Measurements from ENCODE around the gene C3orf33.
A peak's percentile ranks its signal among the peaks of the same experiment; 100 is the strongest.

Gene C3orf33

GRCh38 chr3:155772801-155773200, 33.3 kb downstream of the C3orf33 start:
- no peak overlapping the region for H3K4me3 ChIP-seq (ENCODE audit: low read depth, low read length)
- TF ChIP-seq CTCF (IDR thresholded peaks at IDR 0.05; ENCODE audit: low read depth, low read length) (no peak), MYC (IDR thresholded peaks at IDR 0.05; ENCODE audit: low read depth, low read length) (no peak), POLR2A (IDR thresholded peaks at IDR 0.05; ENCODE audit: extremely low read depth, insufficient read length) (no peak)
- TF ChIP-seq, protein P1, sequence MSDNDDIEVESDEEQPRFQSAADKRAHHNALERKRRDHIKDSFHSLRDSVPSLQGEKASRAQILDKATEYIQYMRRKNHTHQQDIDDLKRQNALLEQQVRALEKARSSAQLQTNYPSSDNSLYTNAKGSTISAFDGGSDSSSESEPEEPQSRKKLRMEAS (IDR thresholded peaks at IDR 0.05; ENCODE audit: low read depth, low read length): no peak
- no peak for DNase-seq (ENCODE audit: low read depth)

GRCh38 chr3:155771126-155771525, 35.0 kb downstream of the C3orf33 start:
- H3K4me3 ChIP-seq (ENCODE audit: low read depth, low read length): no peak overlapping the region
- TF ChIP-seq POLR2A (IDR thresholded peaks at IDR 0.05; ENCODE audit: extremely low read depth, insufficient read length): no peak
- TF ChIP-seq, protein P1 (IDR thresholded peaks at IDR 0.05; ENCODE audit: low read depth, low read length): no peak
- peak; percentile 6 for DNase-seq (ENCODE audit: low read depth)

DNA sequence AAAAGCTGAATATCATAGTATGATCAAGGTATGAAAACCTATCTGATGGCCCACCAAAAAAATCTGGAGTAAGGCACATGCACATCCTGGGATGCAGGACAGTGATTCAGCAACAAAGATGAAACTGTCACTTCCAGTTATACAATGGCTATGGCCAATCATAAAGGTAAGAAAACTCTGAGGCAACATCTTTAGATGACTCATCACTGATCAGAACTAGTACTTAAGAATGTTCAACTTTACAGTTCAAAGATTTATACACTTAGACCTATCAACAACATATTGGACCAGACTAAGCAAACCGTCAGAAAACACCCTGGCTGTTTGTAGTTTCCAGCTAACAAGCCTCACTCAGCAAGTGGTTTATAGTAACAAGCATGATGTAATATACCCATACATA, 39.9 kb downstream of the C3orf33 start:
- TF ChIP-seq POLR2A (IDR thresholded peaks at IDR 0.05; ENCODE audit: extremely low read depth, insufficient read length): no peak
- TF ChIP-seq MYC (IDR thresholded peaks at IDR 0.05; ENCODE audit: low read depth, low read length): no peak
- no peak for TF ChIP-seq CTCF (IDR thresholded peaks at IDR 0.05; ENCODE audit: low read depth, low read length)
- TF ChIP-seq, protein P1 (IDR thresholded peaks at IDR 0.05; ENCODE audit: low read depth, low read length): no peak
- no peak overlapping the region for H3K4me3 ChIP-seq (ENCODE audit: low read depth, low read length)
- peak; percentile 23 for DNase-seq (ENCODE audit: low read depth)

GRCh38 chr3:155763870-155764463, 42.1 kb downstream of the C3orf33 start:
- no peak for TF ChIP-seq CTCF (IDR thresholded peaks at IDR 0.05; ENCODE audit: low read depth, low read length)
- no peak for TF ChIP-seq POLR2A (IDR thresholded peaks at IDR 0.05; ENCODE audit: extremely low read depth, insufficient read length)
- TF ChIP-seq, protein P1 (IDR thresholded peaks at IDR 0.05; ENCODE audit: low read depth, low read length): no peak
- no peak for TF ChIP-seq MYC (IDR thresholded peaks at IDR 0.05; ENCODE audit: low read depth, low read length)
- DNase-seq (ENCODE audit: low read depth): no peak
- no peak overlapping the region for H3K4me3 ChIP-seq (ENCODE audit: low read depth, low read length)

DNA sequence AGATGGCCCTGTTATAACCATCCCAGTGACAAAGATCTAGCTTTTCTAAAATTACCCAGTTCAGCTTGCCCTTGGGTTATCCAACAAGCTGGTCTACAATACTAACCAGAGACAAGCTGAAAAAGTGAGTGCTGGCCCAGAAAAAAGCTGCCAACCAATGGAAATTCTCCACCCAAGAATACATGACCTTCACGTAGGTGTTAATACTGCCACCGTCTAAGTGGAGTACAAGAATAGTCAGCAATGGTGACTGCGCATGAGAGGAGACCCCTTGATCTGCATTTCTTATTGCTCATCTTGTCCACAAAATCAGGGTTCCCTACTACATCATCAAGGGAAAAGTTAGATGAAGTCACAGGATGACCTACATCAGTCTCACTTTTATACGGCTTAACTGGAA, 45.4 kb downstream of the C3orf33 start:
- no peak overlapping the region for H3K4me3 ChIP-seq (ENCODE audit: low read depth, low read length)
- no peak for DNase-seq (ENCODE audit: low read depth)
- TF ChIP-seq CTCF (IDR thresholded peaks at IDR 0.05; ENCODE audit: low read depth, low read length) (no peak), POLR2A (IDR thresholded peaks at IDR 0.05; ENCODE audit: extremely low read depth, insufficient read length) (no peak), MYC (IDR thresholded peaks at IDR 0.05; ENCODE audit: low read depth, low read length) (no peak)
- TF ChIP-seq, protein P1 (IDR thresholded peaks at IDR 0.05; ENCODE audit: low read depth, low read length): no peak

GRCh38 chr3:155757577-155757976, 48.5 kb downstream of the C3orf33 start:
- no peak overlapping the region for H3K4me3 ChIP-seq (ENCODE audit: low read depth, low read length)
- TF ChIP-seq MYC (IDR thresholded peaks at IDR 0.05; ENCODE audit: low read depth, low read length) (no peak), CTCF (IDR thresholded peaks at IDR 0.05; ENCODE audit: low read depth, low read length) (no peak), POLR2A (IDR thresholded peaks at IDR 0.05; ENCODE audit: extremely low read depth, insufficient read length) (no peak)
- TF ChIP-seq, protein P1 (IDR thresholded peaks at IDR 0.05; ENCODE audit: low read depth, low read length): no peak
- DNase-seq (ENCODE audit: low read depth): no peak
